Posterior cingulate gyrus (tissue), 11 donors: ENCODE measurements around the gene SKP1.
A peak's percentile ranks its signal among the peaks of the same experiment; 100 is the strongest.
"Not testable (repeated sequence)": the region's sequence is repeated elsewhere in the genome, so short reads cannot be mapped to it uniquely, and the experiment has no call there.

Experiments
- DNase-seq, 10 donors: peaks; one replicate each; pipeline versions ENCODE4 v3.0.0 to v3.0.0-alpha.2; 2020 to 2021; ENCODE audit warnings: mixed read lengths in 3 of 10
- intact Hi-C: fragments of 100-400 bp; cut with DNase I; formaldehyde crosslinking; loops from one replicate; pipeline ENCODE4 v1.15.1; 2023

SKP1 gene

GRCh38 chr5:134176511-134177368, at the start of gene SKP1:
Gene SKP1, minus strand, starts transcription at chr5:134176950. Its CDS starts 2,928 bp downstream, at chr5:134174022.
- intact Hi-C loops, result loop anchor here (2.0 kb wide), 1 partner anchor 50 kb away; the partner anchor contains the start of gene PPP2CA
- peak; percentile 63 to 97 (median 78) for DNase-seq

GRCh38 chr5:134225780-134226440, 49.2 kb upstream of the SKP1 start, which contains the start of gene PPP2CA:
Gene PPP2CA, minus strand, starts transcription at chr5:134226073. Its CDS starts 212 bp downstream, at chr5:134225861.
- intact Hi-C loops, result loop anchor here (2.0 to 10.0 kb wide), 3 partner anchors 49 to 146 kb away; partner anchors contain the start of genes SKP1 and UBE2B
- peak; percentile 97 to 100 (median 99) for DNase-seq

- intact Hi-C loops, result loop anchor here (5.0 to 10.0 kb wide), 2 partner anchors 60 to 147 kb away; partner anchors contain the start of gene UBE2B
- peak; percentile 32 to 93 (median 54) for DNase-seq
These were observed 48.4 kb upstream of the SKP1 start for GRCh38 chr5:134224888-134225779.

- no peak for DNase-seq
- intact Hi-C loops, result loop anchor here (10.0 kb wide), 1 partner anchor 61 kb away; no protein-coding TSS in a partner anchor
These were observed 46.9 kb upstream of the SKP1 start for GRCh38 chr5:134223406-134224248.

GRCh38 chr5:134221690-134222089, 44.9 kb upstream of the SKP1 start:
- intact Hi-C loops, result loop anchor here (10.0 kb wide), 1 partner anchor 63 kb away; no protein-coding TSS in a partner anchor

GRCh38 chr5:134215757-134216156, 39.0 kb upstream of the SKP1 start:
- no peak for DNase-seq
- intact Hi-C loops, result no loop called here

More at GRCh38 chr5:134221690-134222089, 44.9 kb upstream of the SKP1 start:
- DNase-seq, result not testable (repeated sequence)

GRCh38 chr5:134211263-134212031, 34.7 kb upstream of the SKP1 start:
- DNase-seq, intact Hi-C loops: not testable (repeated sequence)

GRCh38 chr5:134209477-134210245, 32.9 kb upstream of the SKP1 start:
- DNase-seq, result no peak
- intact Hi-C loops, result no loop called here

GRCh38 chr5:134207696-134208095, 30.9 kb upstream of the SKP1 start:
- intact Hi-C loops, result no loop called here
- no peak for DNase-seq

- no peak for DNase-seq
- intact Hi-C loops, result no loop called here
These were observed 29.9 kb upstream of the SKP1 start for GRCh38 chr5:134206627-134207160.

GRCh38 chr5:134204575-134204974, 27.8 kb upstream of the SKP1 start:
- intact Hi-C loops, result no loop called here
- DNase-seq, result no peak

GRCh38 chr5:134203630-134204029, 26.9 kb upstream of the SKP1 start:
- no peak for DNase-seq
- intact Hi-C loops, result no loop called here

GRCh38 chr5:134195666-134196065, 18.9 kb upstream of the SKP1 start:
- no peak for DNase-seq
- intact Hi-C loops, result no loop called here

GRCh38 chr5:134189031-134189430, 12.3 kb upstream of the SKP1 start:
- no peak for DNase-seq
- intact Hi-C loops, result loop anchor here (10.0 kb wide), 2 partner anchors 186 to 396 kb away; partner anchors contain the start of gene UBE2B

- no peak for DNase-seq
- intact Hi-C loops, result loop anchor here (10.0 kb wide), 2 partner anchors 187 to 397 kb away; partner anchors contain the start of gene UBE2B
These were observed 11.3 kb upstream of the SKP1 start for GRCh38 chr5:134188092-134188491.

- DNase-seq, result peak in 9 of 10 donors; percentile 32 to 95 (median 73)
- intact Hi-C loops, result loop anchor here (1.0 to 10.0 kb wide), 3 partner anchors 105 to 400 kb away; partner anchors contain the start of gene UBE2B
These were observed 7.7 kb upstream of the SKP1 start for GRCh38 chr5:134184155-134185135.
